ENCODE measurements around the gene SH3GL1.

DNA sequence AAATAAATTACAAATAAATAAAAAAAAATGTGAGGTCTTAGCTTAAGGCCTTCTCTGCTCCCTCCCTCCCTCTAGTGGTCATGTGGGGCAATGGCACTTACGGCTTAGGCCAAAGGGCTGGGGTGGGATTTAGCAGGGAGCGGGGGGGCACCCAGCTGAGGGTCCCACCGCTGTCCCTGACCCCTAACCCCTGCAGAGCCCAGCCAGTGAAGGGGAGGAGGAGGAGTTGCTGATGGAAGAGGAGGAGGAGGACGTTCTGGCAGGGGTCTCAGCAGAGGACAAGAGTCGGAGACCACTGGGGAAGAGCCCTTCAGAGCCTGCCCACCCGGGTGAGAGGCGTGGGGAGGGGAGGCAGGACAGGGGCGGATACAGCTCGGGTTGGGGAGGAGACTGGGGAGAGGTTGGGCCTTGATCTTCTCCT lies 47.6 kb downstream of the SH3GL1 start:
- TF ChIP-seq, protein P1, sequence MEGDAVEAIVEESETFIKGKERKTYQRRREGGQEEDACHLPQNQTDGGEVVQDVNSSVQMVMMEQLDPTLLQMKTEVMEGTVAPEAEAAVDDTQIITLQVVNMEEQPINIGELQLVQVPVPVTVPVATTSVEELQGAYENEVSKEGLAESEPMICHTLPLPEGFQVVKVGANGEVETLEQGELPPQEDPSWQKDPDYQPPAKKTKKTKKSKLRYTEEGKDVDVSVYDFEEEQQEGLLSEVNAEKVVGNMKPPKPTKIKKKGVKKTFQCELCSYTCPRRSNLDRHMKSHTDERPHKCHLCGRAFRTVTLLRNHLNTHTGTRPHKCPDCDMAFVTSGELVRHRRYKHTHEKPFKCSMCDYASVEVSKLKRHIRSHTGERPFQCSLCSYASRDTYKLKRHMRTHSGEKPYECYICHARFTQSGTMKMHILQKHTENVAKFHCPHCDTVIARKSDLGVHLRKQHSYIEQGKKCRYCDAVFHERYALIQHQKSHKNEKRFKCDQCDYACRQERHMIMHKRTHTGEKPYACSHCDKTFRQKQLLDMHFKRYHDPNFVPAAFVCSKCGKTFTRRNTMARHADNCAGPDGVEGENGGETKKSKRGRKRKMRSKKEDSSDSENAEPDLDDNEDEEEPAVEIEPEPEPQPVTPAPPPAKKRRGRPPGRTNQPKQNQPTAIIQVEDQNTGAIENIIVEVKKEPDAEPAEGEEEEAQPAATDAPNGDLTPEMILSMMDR (conservative IDR thresholded peaks at IDR 0.05; ENCODE audit: low read depth, low read length), result peak; percentile 71
- TF ChIP-seq USF2 (IDR thresholded peaks at IDR 0.05; ENCODE audit: low read depth, low read length), result peak; percentile 19; the same call in 1 of the 2 replicates
- no peak for TF ChIP-seq MXI1 (IDR thresholded peaks at IDR 0.05; ENCODE audit: borderline replicate concordance, low read depth, low read length)
- TF ChIP-seq RFX5 (IDR thresholded peaks at IDR 0.05; ENCODE audit: low read depth, low read length), result no peak
- TF ChIP-seq POLR2A (IDR thresholded peaks at IDR 0.05; ENCODE audit: low read depth, low read length), result no peak
- peak; percentile 66 for TF ChIP-seq RAD21 (IDR thresholded peaks at IDR 0.05; ENCODE audit: low read length)
- TF ChIP-seq FOS (IDR thresholded peaks at IDR 0.05; ENCODE audit: low read depth, low read length), result no peak
- TF ChIP-seq CHD1 (IDR thresholded peaks at IDR 0.05; ENCODE audit: low read depth, low read length), result no peak
- no peak for TF ChIP-seq RCOR1 (IDR thresholded peaks at IDR 0.05; ENCODE audit: insufficient replicate concordance, low read length)
- no peak for TF ChIP-seq CEBPB (IDR thresholded peaks at IDR 0.05; ENCODE audit: low read depth, low read length)
- no peak for TF ChIP-seq MAZ (IDR thresholded peaks at IDR 0.05; ENCODE audit: borderline replicate concordance, low read depth, low read length)
- TF ChIP-seq SMC3 (IDR thresholded peaks at IDR 0.05; ENCODE audit: low read depth, low read length), result peak; percentile 67
- TF ChIP-seq BHLHE40 (IDR thresholded peaks at IDR 0.05; ENCODE audit: low read depth, low read length), result no peak

All from IMR-90 (cell line).